GM19025 (cell line): ENCODE measurements around the gene EPN2.

Experiments used
- ATAC-seq: cut with Tn5 transposase; IDR thresholded peaks from one replicate; pipeline ENCODE4 v1.9.1; 2021; ENCODE audit warnings: mild to moderate bottlenecking, low read depth, moderate library complexity; ENCODE audit not compliant: unreplicated experiment

EPN2 gene

GRCh38 chr17:19238167-19238505 is 970 bp downstream of the EPN2 start:
- ATAC-seq, result no peak

GRCh38 chr17:19239544-19239943 is 2.4 kb downstream of the EPN2 start:
- no peak for ATAC-seq

GRCh38 chr17:19242323-19242722 is 5.2 kb downstream of the EPN2 start:
- no peak for ATAC-seq

GRCh38 chr17:19242926-19243325 is 5.8 kb downstream of the EPN2 start:
- no peak for ATAC-seq

- no peak for ATAC-seq
These were observed 6.7 kb downstream of the EPN2 start for GRCh38 chr17:19243838-19244237.

GRCh38 chr17:19244357-19244756 is 7.2 kb downstream of the EPN2 start:
- no peak for ATAC-seq

GRCh38 chr17:19244781-19245180 is 7.6 kb downstream of the EPN2 start:
- ATAC-seq, result no peak

- no peak for ATAC-seq
These were observed 10.3 kb downstream of the EPN2 start for GRCh38 chr17:19247473-19247872.

GRCh38 chr17:19248151-19248927 is 11.2 kb downstream of the EPN2 start:
- ATAC-seq, result no peak

- ATAC-seq, result no peak
These were observed 11.9 kb downstream of the EPN2 start for GRCh38 chr17:19248928-19249574.

GRCh38 chr17:19249681-19250080 is 12.5 kb downstream of the EPN2 start:
- no peak for ATAC-seq

GRCh38 chr17:19250421-19251173 is 13.4 kb downstream of the EPN2 start:
- ATAC-seq, result no peak

GRCh38 chr17:19253112-19253511 is 15.9 kb downstream of the EPN2 start:
- ATAC-seq, result no peak

- no peak for ATAC-seq
These were observed 17.5 kb downstream of the EPN2 start for GRCh38 chr17:19254651-19255050.

- ATAC-seq, result no peak
These were observed 18.1 kb downstream of the EPN2 start for GRCh38 chr17:19255279-19255678.

- no peak for ATAC-seq
These were observed 21.2 kb downstream of the EPN2 start for GRCh38 chr17:19258371-19258770.

- no peak for ATAC-seq
These were observed 23.8 kb downstream of the EPN2 start for GRCh38 chr17:19260958-19261357.

GRCh38 chr17:19261426-19261825 is 24.3 kb downstream of the EPN2 start:
- ATAC-seq, result no peak

GRCh38 chr17:19262650-19263631 is 25.8 kb downstream of the EPN2 start:
- ATAC-seq, result no peak

- ATAC-seq, result no peak
These were observed 26.5 kb downstream of the EPN2 start for GRCh38 chr17:19263641-19264051.
